Activated T-cell treated with anti-CD3 and anti-CD28 coated beads, Interleukin-2, amount 50 U/mL, for 72 hours (primary cell): ENCODE data around the gene LCK. TPM values are rescaled to one million over a fixed set of nuclear protein-coding genes. Genes with fewer than 3 reads are reported as not detected.

Experiments
- ATAC-seq, 2 donors: fragments of 150-1000 bp; cut with Tn5 transposase; replicated peaks in 1 of 2; 2 replicates each; pipeline ENCODE4 v1.10.0; 2021; ENCODE audit warnings: moderate library complexity in 2 of 2, mild to moderate bottlenecking in 1 of 2
- DNase-seq, 2 donors: peaks; one replicate each; pipeline ENCODE4 v3.0.0; 2021 to 2022; ENCODE audit warnings: mixed read lengths in 1 of 2
- H3K27ac Mint-ChIP-seq: one replicate; pipeline ENCODE4 v1.8.0; 2022; ENCODE audit warnings: mild to moderate bottlenecking, moderate library complexity, mixed read lengths
- H3K27me3 Mint-ChIP-seq: one replicate; pipeline ENCODE4 v1.8.0; 2022; ENCODE audit warnings: low read depth, mixed read lengths
- H3K36me3 Mint-ChIP-seq, 2 donors: one replicate each; pipeline ENCODE4 v1.8.0; 2022; ENCODE audit warnings: mixed read lengths in 2 of 2, mild to moderate bottlenecking in 1 of 2; ENCODE audit not compliant: insufficient read depth in 2 of 2
- H3K4me1 Mint-ChIP-seq: one replicate; pipeline ENCODE4 v1.8.0; 2022; ENCODE audit warnings: low read depth, mixed read lengths
- H3K4me3 Mint-ChIP-seq, 2 donors: one replicate each; pipeline ENCODE4 v1.8.0; 2022; ENCODE audit warnings: mild to moderate bottlenecking in 2 of 2, mixed read lengths in 2 of 2, moderate library complexity in 2 of 2
- H3K9me3 Mint-ChIP-seq, 2 donors: one replicate each; pipeline ENCODE4 v1.8.0; 2022; ENCODE audit warnings: mixed read lengths in 2 of 2
- total RNA-seq, 2 donors: library from RNA; stranded (reverse); gene quantifications; one replicate each; pipeline ENCODE4 v1.2.3, GENCODE V29; 2022

Gene LCK
- 100 to 1,000 TPM; 227 to 254 TPM for total RNA-seq

DNA sequence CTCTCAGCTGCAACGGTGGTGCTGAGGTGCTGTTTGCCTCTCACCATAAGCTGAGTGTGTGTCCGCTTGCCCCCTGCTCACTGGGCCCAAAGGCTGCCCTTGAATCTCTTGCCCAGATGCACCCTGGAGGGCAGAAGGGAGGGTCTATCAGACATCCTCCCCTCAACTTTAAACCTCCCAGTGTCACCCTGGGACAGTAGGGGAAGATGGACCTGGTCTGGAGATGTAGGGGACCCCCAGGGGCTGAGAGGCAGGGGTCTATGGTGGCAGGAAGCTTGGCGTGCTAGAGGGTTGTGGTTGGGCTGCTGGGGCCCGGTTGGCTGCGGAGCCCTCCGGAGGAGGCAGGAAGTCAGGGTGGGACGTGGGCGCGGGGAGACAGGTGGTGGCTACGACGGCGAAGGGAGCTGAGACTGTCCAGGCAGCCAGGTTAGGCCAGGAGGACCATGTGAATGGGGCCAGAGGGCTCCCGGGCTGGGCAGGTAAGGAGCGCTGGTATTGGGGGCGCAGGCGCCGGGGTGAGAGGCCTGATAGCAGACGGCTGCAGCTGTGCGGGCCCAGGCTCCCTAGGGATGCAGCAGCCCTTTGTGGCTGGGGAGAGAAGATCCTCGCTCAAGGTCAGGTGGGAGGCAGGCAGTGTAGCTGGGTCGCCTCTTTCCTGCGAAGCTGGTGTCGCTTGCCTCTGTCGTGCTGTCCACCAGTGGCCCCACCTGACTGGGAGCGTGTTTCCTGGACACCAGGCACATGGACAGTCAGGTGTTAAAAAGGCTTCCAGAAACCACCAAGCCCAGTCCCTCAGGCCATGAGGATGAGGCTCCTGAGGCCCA is at the start of gene LCK:
Gene LCK, plus strand, starts transcription at position 373 of the 824 bp plus-strand sequence. CDS start 23,065 bp downstream, outside the sequence.
- Mint-ChIP-seq H3K9me3 (no peaks in the 10 kb centered on the region), H3K27me3 (no peaks in the 10 kb centered on the region), H3K4me1 (peaks cover 75% of the 10 kb centered on the region), H3K4me3 (peak within 1 kb of the TSS; percentile 91 to 99), H3K36me3 (peaks cover 13 to 16% of the 10 kb centered on the region in 2 donors), H3K27ac (peak within 1 kb of the TSS; percentile 100)
- DNase-seq (peak; percentile 84 to 86), ATAC-seq (peak; percentile 51 to 55)

DNA sequence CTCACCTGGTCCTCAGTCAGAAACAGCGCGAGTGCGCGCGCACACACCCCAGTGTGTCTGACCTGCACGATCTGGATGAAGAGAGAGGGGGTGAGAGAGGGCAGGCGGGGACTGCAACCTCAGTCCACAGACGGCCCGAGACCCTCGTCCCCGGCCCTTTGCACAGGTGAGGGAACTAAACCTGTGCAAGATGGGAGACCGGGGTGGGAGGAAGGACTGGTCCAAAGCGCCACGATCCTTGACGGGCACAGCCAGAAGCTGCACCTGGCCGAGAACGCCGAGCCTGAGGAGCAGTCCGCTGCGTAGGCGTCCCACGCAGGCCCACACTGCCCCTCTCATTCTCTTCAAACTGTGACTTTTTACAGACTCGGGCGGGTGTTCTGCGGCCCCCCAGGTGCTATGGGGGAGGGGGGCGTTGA is 46.1 kb upstream of the LCK start:
- H3K4me3 Mint-ChIP-seq = peak overlapping the region; percentile 88 to 97
- H3K9me3 Mint-ChIP-seq = no peaks in the 10 kb centered on the region
- no peak overlapping the region for H3K27ac Mint-ChIP-seq
- H3K27me3 Mint-ChIP-seq = no peaks in the 10 kb centered on the region
- no peak for ATAC-seq
- no peak for DNase-seq
- H3K36me3 Mint-ChIP-seq = peaks cover 0 to 2% of the 10 kb centered on the region in 2 donors
- peaks cover 45% of the 10 kb centered on the region for H3K4me1 Mint-ChIP-seq

DNA sequence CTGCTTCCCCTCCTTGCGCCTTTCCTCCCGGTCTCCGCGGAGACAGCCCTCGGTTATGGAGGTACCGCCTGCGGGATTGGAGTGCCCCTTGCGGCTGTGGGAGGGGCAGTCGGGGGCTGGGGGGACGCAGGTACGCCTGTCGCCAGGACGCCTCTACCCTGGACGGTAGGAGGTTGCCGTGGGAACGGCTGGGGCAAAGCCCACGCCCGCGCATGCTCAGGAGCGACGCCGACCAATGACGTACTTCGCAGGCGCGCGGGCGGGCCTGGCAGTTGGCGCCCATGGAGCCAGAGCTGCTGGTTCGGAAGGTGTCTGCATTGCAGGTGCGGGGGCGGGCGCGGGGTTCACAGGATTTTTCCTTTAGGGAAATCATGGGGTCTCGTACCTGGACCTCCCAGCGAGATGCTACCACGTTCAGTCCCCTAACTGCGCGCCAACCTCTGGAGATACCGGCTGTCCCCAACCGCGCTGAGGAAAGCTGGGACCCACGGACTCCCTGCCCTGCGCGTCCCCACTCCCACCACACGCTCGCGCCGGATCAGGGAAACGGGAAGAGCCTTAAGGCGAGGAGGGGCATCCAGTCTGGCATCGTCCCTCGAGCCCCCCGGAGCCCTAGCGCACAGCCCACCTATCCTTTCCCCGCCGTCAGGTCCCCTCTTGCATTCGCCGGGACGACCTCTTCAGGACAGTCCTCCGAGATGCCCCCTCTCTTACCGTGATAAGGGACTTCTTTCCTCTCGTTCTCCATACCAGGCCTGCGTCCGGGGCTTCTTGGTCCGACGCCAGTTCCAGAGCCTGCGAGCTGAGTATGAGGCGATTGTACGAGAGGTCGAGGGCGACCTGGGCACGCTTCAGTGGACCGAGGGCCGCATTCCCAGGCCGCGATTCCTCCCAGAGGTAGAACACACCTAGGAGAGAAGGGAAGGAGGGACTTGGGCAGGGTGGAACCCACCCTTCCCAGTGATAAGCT is 45.4 kb upstream of the LCK start, which contains the start of gene IQCC:
Gene IQCC, plus strand, starts transcription at position 271 of the 970 bp plus-strand sequence. Its CDS starts 11 bp downstream, at position 282.
- Mint-ChIP-seq H3K4me3 (peak within 1 kb of the TSS; percentile 88 to 97), H3K9me3 (no peaks in the 10 kb centered on the region), H3K4me1 (peaks cover 38% of the 10 kb centered on the region), H3K36me3 (peaks cover 0 to 2% of the 10 kb centered on the region in 2 donors), H3K27ac (peak within 1 kb of the TSS; percentile 79), H3K27me3 (no peaks in the 10 kb centered on the region)
- ATAC-seq = peak; percentile 82 to 85
- peak; percentile 88 to 90 for DNase-seq

DNA sequence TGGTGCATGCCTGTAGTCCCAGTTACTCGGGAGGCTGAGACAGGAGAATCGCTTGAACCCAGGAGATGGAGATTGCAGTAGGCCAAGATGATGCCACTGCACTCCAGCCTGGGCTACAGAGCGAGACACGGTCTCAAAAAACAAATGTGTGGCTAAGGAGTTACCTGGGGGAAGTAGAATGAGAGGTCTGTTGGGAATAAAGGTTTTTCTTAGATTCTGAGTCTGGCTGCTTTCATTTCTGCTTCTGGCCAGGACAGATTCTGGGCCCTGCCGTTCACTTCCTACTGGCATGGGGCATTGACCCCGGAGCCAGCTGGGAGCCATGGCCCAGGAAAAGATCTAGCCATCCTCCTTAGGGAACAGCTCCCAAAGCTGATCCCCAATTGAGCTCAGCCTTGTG is 42.6 kb upstream of the LCK start:
- Mint-ChIP-seq H3K9me3 (no peaks in the 10 kb centered on the region), H3K27me3 (no peaks in the 10 kb centered on the region), H3K27ac (no peak overlapping the region), H3K4me3 (no peak overlapping the region), H3K36me3 (peaks cover 0 to 2% of the 10 kb centered on the region in 2 donors), H3K4me1 (peaks cover 24% of the 10 kb centered on the region)
- no peak for DNase-seq
- no peak for ATAC-seq

DNA sequence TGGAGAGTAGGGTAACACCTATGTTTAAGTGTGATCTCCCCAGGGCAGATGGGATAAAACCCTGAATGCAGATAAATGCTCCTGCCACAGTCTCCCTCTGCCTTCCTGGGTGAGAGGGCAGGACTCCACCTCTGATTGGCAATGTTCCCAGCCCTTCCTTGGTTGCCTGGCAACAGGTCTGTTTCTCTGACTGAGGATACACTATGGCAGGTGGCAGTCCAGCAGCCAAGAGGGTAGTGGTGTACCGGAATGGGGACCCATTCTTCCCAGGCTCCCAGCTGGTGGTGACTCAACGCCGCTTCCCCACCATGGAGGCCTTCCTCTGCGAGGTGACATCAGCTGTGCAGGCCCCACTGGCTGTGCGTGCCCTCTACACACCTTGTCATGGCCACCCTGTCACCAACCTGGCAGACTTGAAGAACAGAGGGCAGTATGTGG is 42.2 kb upstream of the LCK start, which contains the start of gene DCDC2B:
Gene DCDC2B, plus strand, starts transcription at position 199 of the 438 bp plus-strand sequence. Its CDS starts 5 bp downstream, at position 204.
- Mint-ChIP-seq H3K27me3 (no peaks in the 10 kb centered on the region), H3K4me1 (peaks cover 22% of the 10 kb centered on the region), H3K36me3 (peaks cover 0 to 2% of the 10 kb centered on the region in 2 donors), H3K9me3 (no peaks in the 10 kb centered on the region), H3K4me3 (no peak within 1 kb of the TSS), H3K27ac (no peak within 1 kb of the TSS)
- ATAC-seq (no peak), DNase-seq (no peak)

DNA sequence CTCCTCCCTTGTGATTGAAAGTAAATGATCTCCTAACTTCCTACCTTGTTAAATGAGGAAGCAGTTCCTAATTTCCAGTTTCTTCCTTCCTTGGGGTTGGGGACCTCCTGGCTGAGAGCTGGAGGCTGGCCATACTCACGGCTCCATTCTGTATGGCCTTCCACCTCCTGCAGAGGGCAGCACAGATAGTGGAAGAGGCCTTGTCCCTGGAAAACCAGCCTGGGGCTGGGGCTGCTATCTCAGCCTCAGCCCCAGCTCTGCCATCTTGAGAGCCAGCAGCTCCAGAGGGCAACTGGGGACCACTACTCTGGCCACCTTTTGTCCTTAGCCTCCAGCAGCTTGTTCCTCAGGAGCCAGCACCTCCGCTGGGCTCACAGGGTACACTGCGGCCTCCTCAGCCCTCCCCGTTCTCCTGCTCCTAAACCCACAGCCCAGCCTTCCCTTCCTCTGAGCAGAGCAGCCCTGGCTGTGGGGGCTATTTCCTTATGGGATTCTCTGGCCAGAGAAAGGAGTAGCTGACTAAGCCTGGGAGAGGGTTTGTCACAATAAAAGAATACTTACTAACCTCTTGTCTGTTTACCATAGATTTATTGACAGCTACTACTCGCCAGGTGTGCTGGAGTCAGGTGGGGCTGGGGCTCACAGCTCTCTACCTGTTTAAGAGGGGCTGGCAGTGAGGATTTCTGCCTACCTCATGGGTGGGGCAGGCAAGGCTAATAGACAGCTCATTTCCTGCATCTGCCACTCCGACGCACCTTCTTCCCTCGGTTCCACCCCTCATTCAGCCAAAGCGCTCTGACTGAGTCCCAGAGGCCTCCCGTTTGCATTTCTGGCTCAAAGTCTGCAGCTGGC is 35.2 kb upstream of the LCK start:
- H3K27ac Mint-ChIP-seq = peak overlapping the region; percentile 25

DNA sequence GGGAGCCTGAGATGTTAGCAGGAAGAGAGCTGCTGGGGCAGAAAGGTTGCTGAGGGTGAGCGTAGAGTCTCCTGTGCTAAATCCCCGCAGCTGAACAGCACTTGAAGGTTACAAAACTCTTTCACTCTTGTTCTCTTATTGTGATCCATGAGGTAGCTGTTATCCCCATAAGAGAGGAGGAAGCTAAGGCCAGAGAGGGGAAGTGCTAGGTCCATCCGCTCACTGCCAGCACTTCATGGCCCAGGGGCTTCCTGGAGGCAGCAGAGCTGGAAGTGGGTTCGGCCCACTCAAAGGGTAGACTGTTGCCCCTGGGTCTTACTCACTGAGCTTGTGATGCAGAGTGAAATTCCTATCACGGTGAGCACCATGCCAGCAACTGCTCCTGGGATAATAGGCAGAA is 34.5 kb upstream of the LCK start:
- H3K27ac Mint-ChIP-seq = peak overlapping the region; percentile 25
- no peak for DNase-seq
- peaks cover 0 to 2% of the 10 kb centered on the region in 2 donors for H3K36me3 Mint-ChIP-seq
- no peak overlapping the region for H3K4me3 Mint-ChIP-seq
- ATAC-seq = no peak
- peaks cover 30% of the 10 kb centered on the region for H3K4me1 Mint-ChIP-seq
- no peaks in the 10 kb centered on the region for H3K9me3 Mint-ChIP-seq
- H3K27me3 Mint-ChIP-seq = no peaks in the 10 kb centered on the region

More for the DNA sequence above, 35.2 kb upstream of the LCK start:
- Mint-ChIP-seq H3K4me1 (peaks cover 22% of the 10 kb centered on the region), H3K36me3 (peaks cover 0 to 2% of the 10 kb centered on the region in 2 donors), H3K9me3 (no peaks in the 10 kb centered on the region), H3K27me3 (no peaks in the 10 kb centered on the region), H3K4me3 (no peak overlapping the region)
- peak; percentile 86 to 87 for ATAC-seq
- DNase-seq = peak; percentile 60 to 62

DNA sequence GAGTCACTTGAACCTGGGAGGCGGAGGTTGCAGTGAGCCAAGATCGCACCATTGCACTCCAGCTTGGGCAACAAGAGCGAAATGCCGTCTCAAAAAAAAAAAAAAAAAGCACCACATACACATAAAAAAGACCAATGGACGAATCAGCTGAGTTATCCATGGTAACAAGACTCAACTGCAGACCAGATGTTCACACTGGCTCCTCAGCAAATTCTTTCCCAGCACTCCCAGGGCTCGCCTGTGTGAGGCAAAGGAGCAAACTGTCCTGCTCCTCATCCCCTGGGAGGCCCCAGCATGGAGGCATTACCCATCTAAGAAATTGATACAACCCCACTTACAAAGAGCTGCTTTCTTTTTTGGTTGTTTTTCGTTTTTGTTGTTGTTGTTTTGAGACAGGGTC is 32.0 kb upstream of the LCK start:
- Mint-ChIP-seq H3K36me3 (peaks cover 2 to 5% of the 10 kb centered on the region in 2 donors), H3K4me1 (peaks cover 37% of the 10 kb centered on the region), H3K4me3 (no peak overlapping the region), H3K27ac (no peak overlapping the region), H3K27me3 (no peaks in the 10 kb centered on the region), H3K9me3 (no peaks in the 10 kb centered on the region)
- ATAC-seq (no peak), DNase-seq (no peak)

DNA sequence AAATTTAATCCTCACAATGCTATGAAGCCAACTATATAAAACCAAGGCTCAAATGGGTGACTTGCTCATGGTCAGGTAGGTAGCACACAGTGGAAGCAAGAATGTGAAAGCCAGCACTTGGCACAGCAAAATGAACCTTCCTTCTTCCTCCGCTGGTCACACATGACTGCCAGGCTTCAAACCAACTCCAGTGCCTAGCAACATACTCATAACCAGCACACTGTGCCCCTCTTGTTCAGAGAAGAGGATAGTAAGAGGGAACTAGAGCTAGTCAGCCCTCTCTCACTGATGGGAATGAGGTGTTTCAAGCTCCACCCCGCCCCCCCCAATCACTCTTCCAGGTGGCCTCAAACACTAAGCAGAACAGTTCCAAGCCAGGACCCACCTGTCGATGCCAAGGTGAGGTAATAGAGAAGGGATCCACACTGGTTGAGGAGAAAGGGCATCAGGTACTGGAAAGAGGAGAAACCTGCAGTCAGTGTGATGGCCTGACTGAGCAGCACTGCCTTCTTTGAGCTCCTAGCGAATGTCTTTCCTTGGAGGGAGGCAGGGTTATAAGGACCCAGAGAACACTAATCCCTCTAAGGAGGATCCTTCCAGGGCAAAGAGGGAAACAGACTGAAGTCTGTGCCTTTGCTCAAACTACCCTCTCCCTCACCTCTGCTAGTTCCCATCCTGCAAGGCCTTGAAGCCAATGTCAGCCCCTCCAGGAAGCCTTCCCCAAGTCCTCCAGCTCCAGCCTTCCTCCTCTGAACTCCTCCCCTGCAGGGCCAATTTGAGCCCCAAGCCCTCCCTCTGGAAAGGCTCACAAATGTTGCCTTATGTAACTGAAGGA is 30.1 kb upstream of the LCK start:
- Mint-ChIP-seq H3K4me1 (peaks cover 41% of the 10 kb centered on the region), H3K27me3 (no peaks in the 10 kb centered on the region), H3K4me3 (peak overlapping the region; percentile 94 to 96), H3K27ac (peak overlapping the region; percentile 77), H3K36me3 (peaks cover 6 to 10% of the 10 kb centered on the region in 2 donors), H3K9me3 (no peaks in the 10 kb centered on the region)
- DNase-seq (no peak), ATAC-seq (no peak)

DNA sequence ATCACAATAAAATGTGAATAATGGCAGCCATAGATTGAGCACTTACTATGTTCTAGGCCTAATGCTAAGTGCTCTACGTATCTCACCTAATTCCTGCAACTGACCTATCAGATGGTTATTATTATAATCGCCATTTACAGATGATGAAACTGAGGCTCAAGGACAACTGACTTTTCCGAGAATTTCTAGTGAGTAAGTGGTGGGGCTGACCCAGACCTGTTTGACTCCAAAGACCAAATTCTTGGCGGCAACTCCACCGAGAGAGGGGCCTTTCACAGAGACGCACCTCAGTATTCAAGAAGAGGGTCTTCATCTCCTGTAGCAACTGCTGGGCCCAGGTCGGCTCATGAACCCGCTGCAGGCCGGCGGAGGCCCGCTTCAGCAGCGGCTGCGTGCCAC is 29.5 kb upstream of the LCK start:
- Mint-ChIP-seq H3K27me3 (no peaks in the 10 kb centered on the region), H3K4me1 (peaks cover 36% of the 10 kb centered on the region), H3K27ac (peak overlapping the region; percentile 77), H3K4me3 (peak overlapping the region; percentile 94 to 96), H3K36me3 (peaks cover 6 to 10% of the 10 kb centered on the region in 2 donors), H3K9me3 (no peaks in the 10 kb centered on the region)
- ATAC-seq (no peak), DNase-seq (no peak)

DNA sequence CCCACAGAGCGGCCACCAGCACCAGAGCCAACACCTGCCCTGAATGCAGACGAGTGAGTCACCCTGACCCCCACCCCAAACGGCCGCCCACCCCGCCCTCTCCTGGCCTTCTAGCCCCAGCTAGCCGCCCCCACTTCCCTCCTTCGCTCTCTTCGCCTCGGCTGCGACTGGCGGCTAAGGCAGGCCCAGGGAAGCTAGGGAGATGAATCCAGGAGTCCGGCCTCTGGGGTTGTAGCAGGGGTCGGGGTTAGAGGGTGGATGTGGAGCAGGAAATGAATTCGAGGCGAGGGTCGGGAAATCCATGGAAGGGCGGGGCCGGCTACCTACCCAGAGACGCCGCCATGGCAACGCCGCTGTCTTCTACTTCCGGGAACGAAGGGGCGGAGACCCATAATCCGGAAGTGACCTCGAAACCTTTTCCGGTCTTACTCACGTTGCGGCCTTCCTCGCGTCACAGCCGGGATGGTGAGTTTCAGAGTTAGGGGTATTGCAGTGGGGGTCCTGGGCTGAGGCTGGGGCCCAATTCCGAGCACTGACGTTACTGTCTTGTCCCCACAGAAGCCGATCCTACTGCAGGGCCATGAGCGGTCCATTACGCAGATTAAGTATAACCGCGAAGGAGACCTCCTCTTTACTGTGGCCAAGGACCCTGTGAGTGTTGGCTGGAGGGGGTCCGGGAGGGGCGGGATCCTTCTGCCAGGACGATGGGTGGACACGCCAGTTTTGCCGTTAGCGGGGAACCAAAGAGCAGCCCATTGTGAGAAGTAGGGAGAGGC is 28.9 kb upstream of the LCK start, which contains the start of the genes EIF3I and TMEM234:
Gene EIF3I, plus strand, starts transcription at position 428 of the 776 bp plus-strand sequence. Its CDS starts 35 bp downstream, at position 463.
Gene TMEM234, minus strand, starts transcription at position 374 of the 776 bp plus-strand sequence. Its CDS starts 31 bp downstream, at position 343.
- Mint-ChIP-seq H3K4me1 (peaks cover 34% of the 10 kb centered on the region), H3K27me3 (no peaks in the 10 kb centered on the region), H3K36me3 (peaks cover 6 to 10% of the 10 kb centered on the region in 2 donors), H3K4me3 (peak within 1 kb of the TSS; percentile 94 to 96), H3K27ac (peak within 1 kb of the TSS; percentile 94), H3K9me3 (no peaks in the 10 kb centered on the region)
- ATAC-seq (peak; percentile 98), DNase-seq (peak; percentile 92 to 93)
